ENCODE data around the gene RNF208.

The RNF208 gene

GRCh38 chr9:137173796-137174664 lies 48.0 kb downstream of the RNF208 start:
- DNase-seq (ENCODE audit: low read depth) = no peak
- no peak overlapping the region for H3K4me3 ChIP-seq (ENCODE audit: low read depth, low read length)
- TF ChIP-seq, protein P1, sequence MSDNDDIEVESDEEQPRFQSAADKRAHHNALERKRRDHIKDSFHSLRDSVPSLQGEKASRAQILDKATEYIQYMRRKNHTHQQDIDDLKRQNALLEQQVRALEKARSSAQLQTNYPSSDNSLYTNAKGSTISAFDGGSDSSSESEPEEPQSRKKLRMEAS (IDR thresholded peaks at IDR 0.05; ENCODE audit: low read depth, low read length) = no peak
- TF ChIP-seq MYC (IDR thresholded peaks at IDR 0.05; ENCODE audit: low read depth, low read length) (no peak), CTCF (IDR thresholded peaks at IDR 0.05; ENCODE audit: low read depth, low read length) (no peak), POLR2A (IDR thresholded peaks at IDR 0.05; ENCODE audit: extremely low read depth, insufficient read length) (no peak)

GRCh38 chr9:137172901-137173795 lies 48.9 kb downstream of the RNF208 start:
- no peak for DNase-seq (ENCODE audit: low read depth)
- H3K4me3 ChIP-seq (ENCODE audit: low read depth, low read length) = no peak overlapping the region
- TF ChIP-seq MYC (IDR thresholded peaks at IDR 0.05; ENCODE audit: low read depth, low read length) = no peak
- TF ChIP-seq, protein P1 (IDR thresholded peaks at IDR 0.05; ENCODE audit: low read depth, low read length) = no peak
- no peak for TF ChIP-seq CTCF (IDR thresholded peaks at IDR 0.05; ENCODE audit: low read depth, low read length)
- no peak for TF ChIP-seq POLR2A (IDR thresholded peaks at IDR 0.05; ENCODE audit: extremely low read depth, insufficient read length)

DNA sequence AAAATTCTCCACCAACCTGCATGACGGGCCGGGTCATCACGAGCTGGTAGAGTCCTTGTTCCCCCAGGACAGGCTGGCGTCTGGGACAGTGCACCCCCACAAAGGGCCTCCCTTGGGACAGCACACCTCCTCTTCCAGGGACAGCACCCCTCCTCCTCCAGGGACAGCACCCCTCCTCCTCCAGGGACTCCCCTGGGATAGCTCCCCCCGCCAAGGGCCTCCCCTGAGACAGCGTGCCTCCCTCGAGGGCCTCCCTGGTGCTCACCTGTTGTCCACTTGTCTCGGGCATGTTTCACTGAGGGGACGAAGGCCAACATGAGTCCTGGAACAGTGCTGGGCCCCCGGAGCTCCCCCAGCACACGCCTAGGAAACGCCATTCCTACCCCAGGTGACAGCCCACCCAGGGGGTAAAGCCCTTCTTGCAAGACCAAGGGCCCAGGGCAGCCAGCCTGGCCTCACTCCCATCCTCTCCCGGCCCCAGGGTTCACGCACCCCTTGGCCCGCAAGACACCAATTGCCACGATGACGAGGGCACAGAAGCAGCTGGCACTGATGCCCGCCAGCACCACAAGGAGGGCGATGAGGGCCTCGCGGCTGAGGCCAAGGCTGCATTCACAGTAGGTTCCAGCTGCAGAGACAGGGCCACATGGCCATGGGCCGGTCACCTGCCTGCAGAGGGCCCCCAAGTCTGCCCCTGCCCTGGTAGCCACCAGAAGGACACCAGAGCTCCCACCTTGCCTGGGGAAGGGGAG lies 50.7 kb downstream of the RNF208 start:
- H3K4me3 ChIP-seq (ENCODE audit: low read depth, low read length) = no peak overlapping the region
- DNase-seq (ENCODE audit: low read depth) = no peak
- no peak for TF ChIP-seq POLR2A (IDR thresholded peaks at IDR 0.05; ENCODE audit: extremely low read depth, insufficient read length)
- TF ChIP-seq, protein P1 (IDR thresholded peaks at IDR 0.05; ENCODE audit: low read depth, low read length) = no peak
- TF ChIP-seq MYC (IDR thresholded peaks at IDR 0.05; ENCODE audit: low read depth, low read length) = no peak
- no peak for TF ChIP-seq CTCF (IDR thresholded peaks at IDR 0.05; ENCODE audit: low read depth, low read length)

GRCh38 chr9:137170486-137171148 lies 51.4 kb downstream of the RNF208 start:
- no peak for DNase-seq (ENCODE audit: low read depth)
- TF ChIP-seq CTCF (IDR thresholded peaks at IDR 0.05; ENCODE audit: low read depth, low read length) (no peak), MYC (IDR thresholded peaks at IDR 0.05; ENCODE audit: low read depth, low read length) (no peak), POLR2A (IDR thresholded peaks at IDR 0.05; ENCODE audit: extremely low read depth, insufficient read length) (no peak)
- TF ChIP-seq, protein P1 (IDR thresholded peaks at IDR 0.05; ENCODE audit: low read depth, low read length) = no peak
- no peak overlapping the region for H3K4me3 ChIP-seq (ENCODE audit: low read depth, low read length)

Measured in NB4 (cell line).